GM19043 (cell line): ENCODE measurements around the gene CDC42BPG.
"Not testable (repeated sequence)": the region's sequence is repeated elsewhere in the genome, so short reads cannot be mapped to it uniquely, and the experiment has no call there.

Experiments used
- ATAC-seq: cut with Tn5 transposase; IDR thresholded peaks from one replicate; pipeline ENCODE4 v1.9.1; 2021; ENCODE audit warnings: low read depth; ENCODE audit not compliant: unreplicated experiment

CDC42BPG gene

DNA sequence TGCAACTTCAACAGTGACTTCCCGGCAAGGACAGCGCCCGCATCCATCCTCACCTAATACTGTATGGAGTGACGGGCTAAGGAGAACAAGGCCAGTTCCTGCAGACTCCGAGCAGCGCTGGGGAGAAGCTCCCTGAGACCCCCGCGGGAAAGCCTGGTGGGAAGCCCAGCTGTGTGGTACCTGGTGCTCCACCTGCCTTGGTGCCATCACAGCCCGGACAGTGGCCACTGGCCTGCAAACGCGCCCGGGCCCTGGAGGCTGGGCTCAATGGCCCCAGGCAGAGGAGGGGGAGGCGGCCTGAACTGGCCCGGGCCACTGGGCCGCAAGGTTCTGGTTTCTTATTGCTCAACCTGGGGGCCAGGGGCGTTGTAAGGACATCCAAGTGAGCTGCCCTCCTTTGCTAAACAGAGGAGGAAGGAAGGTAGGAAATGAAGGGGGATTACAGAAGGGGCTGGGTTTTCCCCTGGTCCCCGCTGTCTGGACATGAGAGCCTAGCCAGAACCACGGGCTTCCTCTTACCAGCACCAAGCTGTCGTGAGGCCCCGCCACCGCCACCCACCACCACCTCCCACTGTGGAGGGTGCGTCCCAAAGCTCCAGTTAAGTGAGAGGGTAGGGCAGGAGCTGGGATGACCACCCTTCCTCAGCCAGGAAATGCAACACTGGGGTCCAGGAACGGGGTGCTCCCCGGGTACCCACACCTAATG lies 8.5 kb upstream of the CDC42BPG start:
- no peak for ATAC-seq

DNA sequence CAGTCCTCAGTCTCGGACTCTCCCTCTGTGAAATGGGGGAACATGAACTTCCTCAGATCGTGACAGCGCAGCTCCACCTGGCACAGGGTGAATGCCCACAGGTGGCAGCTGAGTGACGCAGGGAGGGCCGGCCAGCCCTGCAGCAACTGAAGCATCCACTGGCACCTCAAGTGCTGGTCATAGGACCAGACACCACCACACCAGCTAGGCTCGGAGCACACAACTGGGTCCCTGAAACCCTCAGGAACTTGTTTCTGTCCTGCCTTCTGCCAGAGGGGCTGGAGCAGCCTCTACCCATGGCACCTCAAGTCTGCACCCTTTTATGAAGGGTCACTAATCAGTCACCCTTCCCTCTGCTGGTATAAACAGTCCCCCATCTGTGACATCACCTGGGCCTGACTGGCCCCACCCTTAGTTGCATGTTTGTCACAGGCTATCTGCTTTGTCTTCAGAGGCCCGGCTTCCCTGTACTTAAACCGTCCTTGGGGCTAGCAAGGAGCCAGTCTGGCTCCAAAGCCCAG lies 7.4 kb upstream of the CDC42BPG start:
- ATAC-seq: no peak

DNA sequence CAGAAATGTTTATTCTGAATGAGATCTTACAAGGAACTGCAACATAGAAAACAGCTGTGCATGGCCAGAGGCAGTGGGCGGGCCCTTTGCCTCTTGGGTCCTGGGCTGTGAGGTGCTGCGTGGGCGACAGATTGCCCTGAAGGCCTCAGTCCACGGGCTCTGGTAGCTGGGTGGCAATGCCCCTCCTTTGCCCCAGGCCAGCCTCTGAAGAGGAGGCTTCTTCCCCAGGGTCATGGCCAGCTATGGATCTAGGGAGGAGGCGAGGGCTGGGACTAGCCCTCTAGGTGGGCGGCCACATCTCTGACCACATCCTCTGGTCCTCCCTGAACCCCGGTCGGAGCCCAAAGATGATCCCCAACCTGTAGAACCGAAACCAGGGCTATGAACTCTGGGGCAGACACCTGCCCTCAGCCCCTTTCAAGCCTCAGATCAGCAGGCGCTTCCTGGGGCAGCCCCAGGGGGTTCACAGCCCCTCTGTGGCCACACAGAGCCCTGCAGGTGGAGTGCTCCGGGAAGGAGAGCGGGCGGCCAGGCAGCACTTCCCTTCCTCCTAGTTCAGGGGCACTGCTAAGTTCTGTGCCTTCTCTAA lies 6.6 kb upstream of the CDC42BPG start:
- ATAC-seq: peak; percentile 69

DNA sequence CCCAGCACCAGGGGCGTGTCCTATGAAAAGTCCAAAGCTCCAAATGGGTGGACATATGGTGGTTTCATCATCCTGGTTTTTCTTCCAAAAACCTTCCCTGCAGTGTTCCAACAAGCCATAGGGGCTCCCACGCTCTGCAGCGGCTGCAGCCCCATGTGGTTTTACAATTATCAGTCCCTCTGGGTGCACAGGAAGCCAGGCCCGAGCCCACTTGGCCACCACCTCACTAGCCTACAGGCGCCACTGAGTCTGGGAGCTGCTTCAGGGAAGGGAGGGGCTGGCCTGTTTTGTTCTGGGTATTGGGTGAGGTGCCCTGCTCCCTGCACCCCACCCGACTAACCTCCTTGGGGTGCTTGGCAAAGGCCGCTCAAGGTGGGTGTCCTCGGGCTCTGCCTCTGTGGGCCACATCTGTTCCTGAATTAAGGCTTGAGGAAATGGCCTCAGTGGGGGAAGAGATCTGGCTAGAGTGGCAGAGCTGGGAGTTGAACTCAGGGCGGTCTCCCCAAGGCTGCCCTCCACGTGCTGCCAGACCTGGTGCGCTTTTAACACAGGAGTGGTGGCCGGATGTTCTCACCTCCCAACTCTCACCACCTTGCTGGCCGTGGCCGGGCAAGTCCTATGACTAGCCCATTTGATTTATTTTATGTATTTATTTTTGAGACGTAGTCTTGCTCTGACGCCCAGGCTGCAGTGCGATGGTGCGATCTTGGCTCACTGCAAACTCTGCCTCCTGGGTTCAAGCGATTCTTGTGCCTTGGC lies 5.3 kb upstream of the CDC42BPG start:
- no peak for ATAC-seq

DNA sequence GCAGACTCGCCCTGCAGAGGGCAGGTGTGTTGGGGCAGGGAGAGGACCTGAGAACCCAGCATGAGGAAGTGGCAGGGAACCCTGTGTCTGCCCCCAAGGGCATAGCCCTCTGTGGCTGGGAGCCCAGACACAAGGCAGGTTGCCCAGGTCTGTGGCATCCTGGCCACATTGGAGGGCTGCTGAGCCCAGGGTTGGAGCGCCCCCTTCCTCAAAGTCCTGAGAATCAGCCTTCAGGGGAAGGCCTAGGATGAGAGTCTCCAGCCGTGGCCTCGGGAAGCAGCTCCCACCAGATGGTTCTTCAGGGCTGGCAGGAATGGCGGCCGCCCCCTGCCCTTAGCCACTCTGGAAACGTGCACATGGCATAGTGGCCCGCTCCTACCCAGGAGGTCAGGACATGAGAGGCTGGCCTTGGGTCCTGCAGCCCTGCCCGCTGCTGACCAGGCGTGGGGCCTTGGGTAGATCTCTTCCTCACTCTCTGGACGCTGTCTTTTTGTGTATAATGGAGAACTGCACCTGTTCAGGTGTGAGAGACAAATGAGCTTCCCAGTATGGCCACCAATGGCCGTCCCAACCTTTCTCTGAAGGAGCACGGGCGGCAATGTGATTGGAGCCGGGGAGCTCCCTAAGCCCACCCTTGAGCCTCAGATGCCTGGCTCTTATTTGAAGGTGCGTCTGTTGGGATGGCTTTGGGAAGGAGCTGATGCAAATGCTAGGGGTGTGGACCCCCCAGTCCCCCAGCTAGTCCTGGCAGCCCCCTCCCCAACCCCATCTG lies 4.6 kb upstream of the CDC42BPG start:
- ATAC-seq: no peak

DNA sequence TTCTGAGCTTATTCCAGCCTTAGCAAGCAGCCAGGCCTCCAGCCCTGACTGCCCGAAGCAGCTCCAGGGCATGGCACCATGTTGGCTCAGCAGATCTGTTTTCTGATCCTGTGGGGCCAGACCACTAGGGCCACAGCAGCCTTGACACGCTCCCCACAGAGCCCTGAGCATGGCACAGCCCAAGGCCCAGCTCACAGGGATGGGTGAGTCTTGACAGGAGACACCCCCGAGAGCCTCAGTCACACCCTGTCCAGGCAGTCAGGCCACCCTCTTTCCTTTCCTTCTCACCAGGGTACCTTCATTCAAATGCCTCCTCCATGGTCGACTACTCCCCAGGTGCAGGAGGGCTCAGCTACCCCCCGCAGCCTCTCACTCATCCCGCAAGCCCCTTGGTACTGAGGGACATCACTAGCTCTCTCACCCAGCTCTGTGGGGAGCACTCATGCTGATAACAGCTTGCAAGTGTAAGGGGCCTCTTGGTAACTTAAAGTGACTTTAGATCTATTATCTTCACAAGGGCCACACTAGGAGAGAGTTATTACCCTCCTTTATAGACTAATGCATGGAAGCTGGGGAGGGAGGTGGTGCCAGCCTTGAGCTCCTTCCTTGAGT lies 3.9 kb upstream of the CDC42BPG start:
- ATAC-seq: no peak

DNA sequence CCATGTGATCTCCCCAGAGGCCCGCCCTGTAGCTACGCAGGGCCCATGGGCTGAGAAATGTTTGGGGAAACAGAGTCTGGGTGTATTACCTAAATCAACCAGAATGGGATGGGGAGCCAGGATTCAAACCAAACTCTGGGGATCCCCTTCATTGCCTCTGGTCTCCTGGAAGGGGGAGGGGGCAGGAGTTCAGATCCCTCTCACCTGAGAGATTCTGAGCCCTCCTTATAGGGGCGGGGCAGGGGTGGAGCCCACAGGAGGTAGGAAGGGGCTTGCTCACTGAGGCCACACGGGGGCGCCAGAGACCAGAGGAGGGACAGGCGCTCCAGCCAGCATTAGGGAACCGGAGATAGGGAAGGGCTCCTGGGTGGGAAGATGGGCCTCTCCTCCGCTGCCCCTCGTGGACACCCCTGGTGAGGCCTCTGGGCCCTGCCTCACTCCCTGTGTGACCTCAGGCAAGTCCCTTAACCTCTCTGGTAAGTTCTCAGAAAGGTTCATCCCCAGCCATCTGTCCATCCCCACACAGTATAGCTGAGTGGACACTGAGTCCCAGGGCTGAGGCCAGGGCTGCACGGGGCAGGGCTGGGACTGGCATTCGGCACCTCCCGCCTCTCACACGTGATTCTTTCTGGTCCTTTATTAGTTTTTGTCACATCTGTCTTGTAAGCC lies 2.7 kb upstream of the CDC42BPG start:
- ATAC-seq: no peak

DNA sequence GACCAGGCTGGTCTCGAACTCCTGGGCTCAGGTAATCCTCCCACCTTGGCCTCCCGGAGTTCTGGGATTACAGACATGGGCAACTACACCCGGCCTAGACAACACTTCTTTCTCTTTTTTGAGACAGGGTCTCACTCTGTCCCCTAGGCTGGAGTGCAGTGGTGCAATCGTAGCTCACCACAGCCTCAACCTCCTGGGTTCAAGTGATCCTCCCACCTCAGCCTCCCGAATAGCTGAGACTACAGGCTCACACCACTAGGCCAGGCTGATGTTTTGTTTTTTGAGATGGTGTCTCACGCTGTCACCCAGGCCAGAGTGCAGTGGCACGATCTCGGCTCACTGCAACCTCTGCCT lies 1.3 kb upstream of the CDC42BPG start:
- ATAC-seq: not testable (repeated sequence)

DNA sequence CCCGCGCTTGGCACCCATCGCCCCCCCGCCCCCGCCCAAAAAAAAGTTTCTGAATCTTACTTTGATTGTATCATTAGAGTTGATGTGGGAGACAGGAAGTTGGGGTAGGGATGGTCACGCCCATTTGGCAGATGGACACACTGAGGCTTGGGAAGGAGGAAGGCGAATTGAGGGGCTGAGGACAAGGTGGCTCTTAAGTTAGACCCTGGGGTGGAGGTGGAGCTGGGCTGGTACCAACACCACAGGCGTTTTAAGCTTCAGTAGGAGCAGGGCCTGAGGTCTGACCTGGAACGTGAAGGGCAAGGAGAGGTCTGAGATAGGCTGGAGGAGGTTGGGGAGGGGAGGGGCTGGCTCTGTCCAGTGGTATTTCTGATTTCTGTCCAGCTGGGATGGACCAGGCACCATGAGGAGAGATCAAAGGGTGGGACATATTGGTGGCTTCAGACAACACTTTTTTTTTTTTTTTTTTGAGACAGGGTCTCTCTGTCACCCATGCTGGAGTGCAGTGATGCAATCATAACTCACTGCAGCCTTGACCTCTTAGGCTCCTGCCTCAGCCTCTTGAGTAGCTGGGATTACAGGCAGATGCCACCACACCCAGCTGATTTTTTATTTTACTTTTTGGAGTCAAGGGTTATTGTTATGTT lies 799 bp upstream of the CDC42BPG start:
- ATAC-seq: no peak

DNA sequence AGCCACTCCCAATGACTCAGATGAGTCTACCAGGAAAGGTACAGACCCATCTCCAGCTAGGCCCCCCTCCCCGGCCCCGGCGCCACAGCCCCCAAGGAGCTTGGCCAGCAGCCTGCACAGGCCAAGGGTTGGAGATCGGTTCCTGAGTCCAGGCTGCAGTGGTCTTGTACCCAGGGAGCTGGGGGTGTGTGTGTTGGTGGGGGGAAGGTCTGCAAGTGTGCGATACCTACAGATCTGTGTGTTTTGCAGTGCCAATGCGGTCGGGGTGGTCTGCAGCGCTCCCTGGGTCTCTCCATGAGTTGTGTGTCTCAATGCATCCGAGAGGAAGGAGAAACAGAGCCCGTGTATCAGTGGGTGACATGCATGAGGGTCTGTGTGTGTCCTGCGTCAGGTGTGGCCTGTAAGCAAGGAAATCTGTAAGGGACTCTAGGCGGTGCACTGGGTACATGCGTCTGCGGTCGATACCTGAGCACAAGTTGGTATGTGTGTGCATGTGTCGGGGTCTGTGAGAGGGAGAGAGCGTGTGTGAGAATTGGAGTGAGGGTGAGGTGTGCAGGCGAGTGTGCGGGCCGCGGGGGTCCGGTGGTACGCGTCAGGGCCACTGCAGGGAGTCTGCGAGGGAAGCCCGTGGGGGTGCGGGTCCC lies 645 bp downstream of the CDC42BPG start:
- ATAC-seq: no peak

DNA sequence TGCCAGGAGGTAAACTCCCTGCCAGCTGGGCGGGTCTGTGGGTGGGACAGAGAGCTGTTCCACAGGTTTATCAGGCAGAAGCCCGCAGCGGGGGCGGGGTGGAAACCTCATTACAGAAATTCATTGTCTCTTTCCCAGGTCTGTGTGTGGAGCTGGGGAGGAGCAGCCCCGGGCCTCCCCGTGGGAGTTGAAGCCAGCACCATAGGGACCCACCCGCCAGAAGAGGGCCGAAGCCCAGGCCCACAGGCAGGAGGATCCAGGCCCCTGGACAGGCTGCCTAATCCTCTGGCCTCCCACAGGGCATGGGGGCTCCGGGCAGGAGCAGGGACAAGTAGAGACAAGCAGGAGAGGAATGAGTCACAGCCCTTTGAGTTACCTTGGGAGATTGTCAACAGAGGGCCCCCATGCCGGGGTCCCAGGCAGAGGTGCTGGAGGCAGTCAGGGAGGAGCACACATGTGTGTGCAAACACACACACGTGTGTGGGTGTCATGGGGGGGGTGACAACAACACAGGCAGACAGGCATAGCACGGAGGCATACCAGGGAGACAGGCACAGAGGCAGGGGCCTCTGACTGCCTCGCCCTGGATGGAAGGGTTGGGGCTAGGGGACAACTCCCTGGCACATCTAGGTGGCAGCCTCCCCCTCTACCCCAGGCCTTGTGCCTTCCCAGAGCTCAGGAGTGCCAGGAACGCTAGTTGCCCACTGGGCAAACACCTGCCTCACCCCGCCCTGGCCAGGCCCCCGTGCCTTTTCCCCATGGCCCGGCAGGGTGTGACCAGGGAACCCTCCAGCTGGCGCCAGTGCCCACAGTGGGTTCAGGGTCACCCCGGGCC lies 1.4 kb downstream of the CDC42BPG start:
- ATAC-seq: no peak

DNA sequence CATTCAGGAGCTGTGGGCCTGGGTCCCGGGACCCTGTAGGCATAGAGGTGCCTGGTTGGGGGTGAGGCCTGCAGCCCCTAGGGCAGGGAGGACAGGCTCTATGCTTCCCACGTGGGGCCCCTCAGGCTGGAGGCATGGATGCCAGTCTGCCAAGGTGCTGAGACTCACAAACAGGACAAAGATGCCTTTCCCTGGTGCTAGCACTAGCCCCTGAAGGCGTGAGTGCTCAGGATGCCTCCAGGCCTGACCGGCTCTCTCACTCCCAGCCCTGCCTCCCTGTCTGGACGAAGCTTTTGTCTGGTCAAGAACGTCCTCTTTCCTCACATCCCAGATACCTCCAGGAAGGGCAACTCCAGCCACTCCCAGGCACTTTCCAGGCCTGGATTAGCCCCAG lies 2.1 kb downstream of the CDC42BPG start:
- ATAC-seq: no peak

DNA sequence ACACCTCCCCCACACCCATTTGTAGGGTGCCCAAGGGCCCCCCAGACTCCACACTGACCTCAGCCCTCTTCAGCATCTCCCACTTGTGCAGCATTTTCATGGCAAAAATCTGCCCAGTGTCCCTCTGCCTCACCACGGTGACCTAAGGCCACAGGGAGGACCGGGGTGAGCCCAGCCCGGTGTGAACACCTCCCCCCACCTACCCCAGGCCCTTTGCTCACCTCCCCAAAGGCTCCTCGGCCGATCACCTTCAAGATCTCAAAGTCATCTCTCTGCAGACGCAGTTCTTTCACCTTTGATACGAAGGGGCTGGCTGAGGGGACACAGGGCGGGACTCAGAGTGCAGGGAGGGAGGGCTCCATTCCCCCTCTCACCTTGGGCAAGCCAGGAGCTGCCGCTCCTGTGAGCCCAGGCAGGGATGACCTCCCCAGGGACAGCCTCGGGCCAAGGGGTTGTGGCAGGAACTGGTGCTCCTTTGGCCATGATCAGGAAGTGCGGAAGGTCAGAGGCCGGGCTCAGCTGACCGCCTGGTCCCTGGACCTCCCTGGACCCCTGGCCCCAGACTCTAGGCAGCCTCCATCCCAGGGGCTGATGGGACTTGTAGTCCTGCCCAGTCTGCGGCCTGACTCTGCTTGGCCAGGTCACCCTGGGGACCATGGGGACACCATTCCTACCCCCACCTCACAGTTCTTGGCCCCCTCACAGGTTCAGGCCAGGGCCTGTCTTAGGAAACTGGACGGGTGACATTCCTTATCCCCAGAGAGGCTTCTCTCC lies 2.7 kb downstream of the CDC42BPG start:
- ATAC-seq: no peak

DNA sequence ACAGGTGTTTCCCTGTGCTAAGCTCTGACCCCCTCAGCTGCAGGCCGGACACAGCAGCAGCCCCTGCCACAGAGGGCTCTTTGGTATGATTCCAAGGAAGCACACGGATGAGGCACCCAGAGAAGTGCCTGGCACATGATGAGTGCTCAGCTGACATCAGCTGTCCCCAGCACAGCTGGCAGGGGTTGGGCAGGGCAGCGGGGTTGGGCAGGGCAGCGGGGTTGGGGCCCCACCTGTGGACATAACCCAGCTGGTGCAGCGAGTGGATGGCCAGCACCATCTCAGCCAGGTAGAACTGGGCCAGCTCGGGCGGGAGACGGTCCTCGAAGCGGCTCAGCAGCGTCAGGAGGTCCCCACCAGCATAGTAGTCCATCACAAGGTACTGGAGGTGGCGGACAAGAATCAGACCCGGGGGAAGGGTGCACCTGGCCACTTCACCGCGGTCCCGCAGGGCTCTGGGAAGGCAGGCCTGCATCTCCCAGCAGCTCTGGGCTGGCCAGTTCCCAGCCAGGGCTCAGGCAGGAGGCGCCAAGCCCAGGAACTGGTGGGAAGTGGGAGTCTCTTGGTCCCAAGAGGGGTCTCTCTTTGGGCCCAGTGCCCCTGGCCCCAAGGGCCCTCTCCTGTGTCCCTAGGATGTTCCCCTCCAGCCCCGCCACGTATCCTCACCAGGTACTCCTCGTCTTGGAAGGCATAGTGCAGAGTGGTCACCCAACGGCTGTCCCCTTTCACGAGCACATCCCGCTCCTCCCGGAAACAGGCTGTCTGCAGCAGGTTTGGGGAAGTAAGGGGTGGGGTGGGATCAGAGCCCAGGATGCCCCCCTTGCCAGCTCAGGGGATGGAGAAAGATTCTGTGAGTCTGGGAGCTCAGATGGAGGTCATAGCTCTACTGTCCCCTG lies 4.3 kb downstream of the CDC42BPG start:
- ATAC-seq: no peak

DNA sequence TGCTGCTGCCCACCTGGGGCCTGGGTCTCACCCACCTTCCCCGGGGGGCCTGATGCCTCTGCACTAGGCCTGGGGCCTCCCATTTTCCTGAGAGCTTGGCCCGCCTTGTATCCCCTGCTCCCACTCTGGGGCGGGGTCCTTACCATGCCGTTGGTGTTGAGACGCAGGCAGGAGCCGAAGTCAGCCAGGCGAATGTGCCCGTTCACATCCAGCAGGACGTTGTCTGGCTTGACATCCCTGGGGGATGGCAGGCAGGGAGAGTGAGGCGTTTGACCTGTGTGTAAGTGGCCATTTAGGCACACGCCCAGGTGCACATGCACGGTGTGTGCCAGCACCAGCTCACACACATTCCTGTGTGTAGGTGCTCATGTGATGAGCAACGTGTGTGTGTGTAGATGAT lies 5.1 kb downstream of the CDC42BPG start:
- no peak for ATAC-seq

DNA sequence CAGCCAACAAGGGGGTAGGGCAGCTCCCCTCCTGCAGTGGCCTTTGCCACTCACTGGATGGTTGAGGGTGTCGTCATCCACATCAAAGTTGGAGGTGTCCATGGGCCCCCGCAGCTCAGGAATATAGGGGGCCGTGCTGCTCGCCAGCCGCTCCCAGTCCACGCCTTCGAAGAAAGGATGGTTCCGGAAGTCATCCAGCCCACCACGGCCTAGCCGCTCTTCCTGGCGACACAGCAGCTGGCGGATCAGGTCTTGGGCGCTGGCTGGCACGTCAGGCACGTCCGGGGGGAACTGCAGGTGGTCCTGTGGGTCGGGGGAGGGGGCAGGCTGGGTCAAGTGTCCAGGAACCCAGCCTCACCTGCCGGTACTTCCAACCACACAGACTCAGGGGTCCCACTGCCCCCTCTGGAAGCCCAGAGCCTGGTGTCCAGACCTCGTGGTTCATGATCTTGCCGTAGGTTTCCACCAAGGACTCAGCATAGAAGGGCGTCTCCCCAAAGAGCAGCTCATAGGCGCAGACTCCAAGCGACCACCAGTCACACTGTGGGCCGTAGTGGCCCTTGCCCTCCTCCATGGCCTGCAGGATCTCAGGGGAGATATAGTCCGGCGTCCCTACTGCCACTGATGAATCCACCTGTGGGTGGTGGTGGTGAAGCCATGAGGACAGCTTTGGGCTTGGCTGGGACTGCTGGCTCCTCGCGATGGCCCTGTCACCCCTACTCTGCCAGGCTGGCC lies 5.7 kb downstream of the CDC42BPG start:
- ATAC-seq: no peak
